GM20000 (cell line): ENCODE data around the gene ABCC2.

Experiments
- DNase-seq: peaks from one replicate; pipeline ENCODE4 v3.0.0; 2012; ENCODE audit warnings: low spot score
- CTCF ChIP-seq: IDR thresholded peaks from 2 replicates; pipeline ENCODE4 v1.5.1; 2012; ENCODE audit warnings: mild to moderate bottlenecking, control low read depth; ENCODE audit errors: extremely low read depth, missing control alignments

ABCC2 gene

DNA sequence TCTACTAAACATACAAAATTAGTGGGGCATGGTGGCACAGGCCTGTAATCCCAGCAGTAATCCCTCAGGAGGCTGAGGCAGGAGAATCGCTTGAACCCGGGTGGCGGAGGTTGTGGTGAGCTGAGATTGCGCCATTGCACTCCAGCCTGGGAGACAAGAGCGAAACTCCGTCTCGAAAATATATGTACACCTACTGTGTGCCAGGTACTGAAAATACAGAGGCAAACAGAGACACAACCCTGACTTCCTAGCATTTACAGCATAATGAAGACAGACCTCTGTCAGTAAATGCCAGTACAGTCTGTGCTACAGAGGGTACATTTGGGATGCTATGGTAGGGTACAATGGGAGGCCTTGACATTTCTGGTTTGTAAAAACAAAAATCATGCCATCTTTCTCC, 66.6 kb downstream of the ABCC2 start:
- no peak for DNase-seq
- TF ChIP-seq CTCF, result no peak

DNA sequence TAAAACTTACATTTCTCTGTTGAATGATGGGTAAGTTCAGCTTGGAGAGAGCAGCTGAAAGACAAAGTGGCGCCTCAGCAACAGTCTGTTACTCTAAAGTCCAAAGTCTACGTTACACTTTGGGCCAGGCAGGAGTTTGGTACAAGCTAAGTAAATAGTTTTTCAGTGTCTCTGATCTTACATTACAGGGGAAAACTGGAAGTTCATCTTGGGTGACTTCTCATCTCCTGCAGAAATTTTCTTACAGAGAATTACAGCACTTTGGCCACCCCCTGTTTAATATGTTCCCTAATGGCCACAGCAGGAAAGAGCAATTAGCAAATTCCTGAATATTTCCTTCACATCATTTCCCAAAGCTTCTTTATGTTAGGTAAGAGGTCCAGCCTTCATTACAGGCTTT, 67.1 kb downstream of the ABCC2 start:
- DNase-seq, result no peak
- TF ChIP-seq CTCF, result no peak

DNA sequence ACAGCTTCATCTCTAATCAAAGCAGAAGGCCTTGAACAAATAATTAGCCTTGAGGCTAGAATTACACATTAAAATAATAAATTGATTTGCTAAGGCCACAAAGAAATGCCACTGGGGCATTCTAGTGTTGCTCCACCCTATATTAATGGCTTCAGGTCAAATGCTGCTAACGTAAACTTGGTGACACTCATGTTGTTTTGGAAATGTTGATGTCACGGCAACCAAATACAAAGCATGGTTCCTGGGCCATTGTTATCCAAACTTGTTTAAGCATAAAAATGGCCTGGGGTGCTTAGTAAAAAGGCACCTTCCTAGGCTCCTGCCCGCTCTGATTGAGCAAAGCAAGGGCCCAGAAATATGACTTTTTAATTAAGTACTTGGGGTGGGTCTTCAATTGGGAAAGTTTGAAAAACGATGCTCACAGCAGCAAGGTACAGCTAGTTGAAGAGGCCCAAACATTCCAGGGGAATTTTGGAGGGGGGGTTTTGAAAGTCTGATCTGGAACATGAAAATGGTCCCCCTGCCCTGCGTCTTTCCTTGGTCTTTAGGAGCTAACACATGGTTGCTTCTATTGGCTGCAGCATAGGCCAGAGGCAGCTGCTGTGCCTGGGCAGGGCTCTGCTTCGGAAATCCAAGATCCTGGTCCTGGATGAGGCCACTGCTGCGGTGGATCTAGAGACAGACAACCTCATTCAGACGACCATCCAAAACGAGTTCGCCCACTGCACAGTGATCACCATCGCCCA, 67.8 kb downstream of the ABCC2 start:
- no peak for TF ChIP-seq CTCF
- no peak for DNase-seq

DNA sequence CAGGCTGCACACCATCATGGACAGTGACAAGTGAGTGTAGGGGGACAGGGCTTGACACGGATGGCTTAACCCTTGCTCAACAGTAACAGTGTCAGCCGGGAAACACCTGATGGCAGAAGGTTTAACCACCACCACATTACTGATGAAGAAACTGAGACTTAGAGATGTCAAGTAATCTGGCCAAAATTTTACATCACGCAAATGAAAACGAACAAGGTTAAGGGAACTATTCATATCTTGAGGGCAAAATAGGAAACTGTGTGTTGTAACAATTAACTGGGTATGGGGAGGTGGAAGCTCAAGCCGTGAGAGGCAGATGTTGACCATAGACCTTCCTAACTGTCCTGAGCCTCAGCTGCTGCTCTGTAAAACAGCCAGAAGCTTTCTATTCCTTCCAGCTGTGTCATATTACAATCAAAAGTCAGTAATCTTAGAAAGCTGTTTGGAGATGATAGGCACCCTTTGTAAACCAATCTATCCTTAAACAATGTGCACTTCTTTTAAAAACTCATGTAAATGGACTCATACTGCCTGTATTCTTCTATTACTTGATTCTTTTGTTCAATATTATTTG, 68.4 kb downstream of the ABCC2 start:
- TF ChIP-seq CTCF, result no peak

GRCh38 chr10:99851825-99852224, 69.4 kb downstream of the ABCC2 start:
- TF ChIP-seq CTCF, result no peak
- DNase-seq, result no peak

More for the DNA sequence above, 68.4 kb downstream of the ABCC2 start:
- DNase-seq, result no peak

- no peak for TF ChIP-seq CTCF
- DNase-seq, result no peak
These were observed 70.2 kb downstream of the ABCC2 start for GRCh38 chr10:99852481-99853213.

DNA sequence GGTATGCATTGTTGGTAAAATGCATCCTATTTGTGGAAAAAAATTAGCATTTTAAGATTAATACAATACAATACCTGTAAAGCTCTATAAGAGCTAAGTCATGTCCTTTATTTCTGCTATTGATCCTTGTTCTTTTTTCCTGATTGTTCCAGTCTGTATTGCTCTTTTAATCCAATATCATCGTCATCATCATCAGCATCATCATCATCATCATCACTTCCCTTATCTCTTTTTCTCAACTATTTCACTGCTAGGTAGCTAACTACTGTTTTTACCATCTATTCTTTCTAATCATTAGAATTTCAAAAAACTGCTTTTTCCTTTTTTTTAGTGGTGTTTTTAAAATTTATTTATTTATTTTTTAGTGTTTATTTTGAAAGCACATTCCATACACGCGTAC, 71.2 kb downstream of the ABCC2 start:
- no peak for TF ChIP-seq CTCF
- no peak for DNase-seq
